ENCODE data around the gene OGA. TPM values are rescaled to one million over a fixed set of nuclear protein-coding genes. Genes with fewer than 3 reads are reported as not detected.
A peak's percentile ranks its signal among the peaks of the same experiment; 100 is the strongest.

OGA gene
- total RNA-seq, 1 donor from 2014 or later, result 77.6 TPM

GRCh38 chr10:101767966-101768790 lies 50.1 kb downstream of the OGA start:
- intact Hi-C loops (cut with DNase I), result no loop called here
- peak; percentile 64 for DNase-seq (ENCODE audit: low spot score)

- intact Hi-C loops (cut with DNase I), result no loop called here
Observed at GRCh38 chr10:101767600-101767945, 50.7 kb downstream of the OGA start.

GRCh38 chr10:101766753-101767599 lies 51.3 kb downstream of the OGA start:
- intact Hi-C loops (cut with DNase I), result no loop called here
- DNase-seq (ENCODE audit: low spot score), result peak; percentile 44

More at GRCh38 chr10:101767600-101767945, 50.7 kb downstream of the OGA start:
- DNase-seq (ENCODE audit: low spot score), result peak; percentile 36

GRCh38 chr10:101766306-101766705 lies 51.9 kb downstream of the OGA start:
- no peak for DNase-seq (ENCODE audit: low spot score)
- intact Hi-C loops (cut with DNase I), result no loop called here

- DNase-seq (ENCODE audit: low spot score), result no peak
- intact Hi-C loops (cut with DNase I), result no loop called here
Observed at GRCh38 chr10:101763141-101763846, 55.0 kb downstream of the OGA start.

- peak; percentile 59 for DNase-seq (ENCODE audit: low spot score)
- intact Hi-C loops (cut with DNase I), result no loop called here
Observed at GRCh38 chr10:101762736-101763135, 55.5 kb downstream of the OGA start.

- DNase-seq (ENCODE audit: low spot score), result no peak
- intact Hi-C loops (cut with DNase I), result no loop called here
Observed at GRCh38 chr10:101761226-101761625, 57.0 kb downstream of the OGA start.

GRCh38 chr10:101760510-101760909 lies 57.7 kb downstream of the OGA start:
- intact Hi-C loops (cut with DNase I), result no loop called here
- DNase-seq (ENCODE audit: low spot score), result peak; percentile 10

- no peak for DNase-seq (ENCODE audit: low spot score)
- intact Hi-C loops (cut with DNase I), result no loop called here
Observed at GRCh38 chr10:101759309-101760247, 58.7 kb downstream of the OGA start.

GRCh38 chr10:101758858-101759257 lies 59.4 kb downstream of the OGA start:
- intact Hi-C loops (cut with DNase I), result no loop called here
- DNase-seq (ENCODE audit: low spot score), result no peak

GRCh38 chr10:101752241-101752640 lies 66.0 kb downstream of the OGA start:
- intact Hi-C loops (cut with DNase I), result no loop called here
- no peak for DNase-seq (ENCODE audit: low spot score)

GRCh38 chr10:101749047-101750016 lies 68.9 kb downstream of the OGA start:
- DNase-seq (ENCODE audit: low spot score), result no peak
- intact Hi-C loops (cut with DNase I), result no loop called here

GRCh38 chr10:101748496-101748895 lies 69.7 kb downstream of the OGA start:
- intact Hi-C loops (cut with DNase I), result no loop called here
- DNase-seq (ENCODE audit: low spot score), result no peak

GRCh38 chr10:101745074-101745696 lies 73.1 kb downstream of the OGA start:
- intact Hi-C loops (cut with DNase I), result no loop called here
- DNase-seq (ENCODE audit: low spot score), result no peak

GRCh38 chr10:101744267-101744666 lies 74.0 kb downstream of the OGA start:
- no peak for DNase-seq (ENCODE audit: low spot score)
- intact Hi-C loops (cut with DNase I), result no loop called here

- DNase-seq (ENCODE audit: low spot score), result no peak
- intact Hi-C loops (cut with DNase I), result no loop called here
Observed at GRCh38 chr10:101741938-101742337, 76.3 kb downstream of the OGA start.

- no peak for DNase-seq (ENCODE audit: low spot score)
- intact Hi-C loops (cut with DNase I), result no loop called here
Observed at GRCh38 chr10:101736666-101737065, 81.6 kb downstream of the OGA start.

Measured in cardiac septum (tissue), 1 donor.